IPS DF 6.9 (cell line): Measurements from ENCODE around the gene KCNQ4.

Experiments
- DNase-seq: peaks from one replicate; pipeline ENCODE4 v3.0.0-alpha.2; 2013; ENCODE audit warnings: low read depth, low spot score
- H3K27ac ChIP-seq: one replicate; pipeline ENCODE4 v1.5.1; 2013; ENCODE audit warnings: low read length, control low read depth
- H3K27me3 ChIP-seq: 2 replicates; pipeline ENCODE4 v1.6.1; 2013; ENCODE audit warnings: mild to moderate bottlenecking, low read length; ENCODE audit not compliant: control insufficient read depth, insufficient read depth
- H3K36me3 ChIP-seq: 2 replicates; pipeline ENCODE4 v1.6.1; 2013; ENCODE audit warnings: low read length; ENCODE audit not compliant: control insufficient read depth, insufficient read depth
- H3K4me1 ChIP-seq: 2 replicates; pipeline ENCODE4 v1.6.1; 2013; ENCODE audit warnings: low read length; ENCODE audit not compliant: control insufficient read depth, insufficient read depth
- H3K4me3 ChIP-seq: 2 replicates; pipeline ENCODE4 v1.5.1; 2013; ENCODE audit warnings: mild to moderate bottlenecking, low read length
- H3K9me3 ChIP-seq: 2 replicates; pipeline ENCODE4 v1.6.1; 2013; ENCODE audit warnings: low read length, inconsistent platforms; ENCODE audit not compliant: control insufficient read depth, insufficient read depth
- WGBS: extraction: QIAGEN DNeasy Blood & Tissue Kit; methylation state at CpG from one replicate; pipeline ENCODE4 v1.1.7; 2013; ENCODE audit warnings: mixed read lengths, missing lambda C conversion rate; ENCODE audit not compliant: insufficient read length, insufficient coverage; 5-methylcytosine and 5-hydroxymethylcytosine counted together

KCNQ4 gene

GRCh38 chr1:40822890-40823289, 39.3 kb downstream of the KCNQ4 start:
- peaks cover 6% of the 10 kb centered on the region; the same call in 1 of the 2 replicates for H3K4me1 ChIP-seq
- no peaks in the 10 kb centered on the region for H3K9me3 ChIP-seq
- no peaks in the 10 kb centered on the region for H3K27me3 ChIP-seq
- no CpG with 5 or more reads among the region's 12 CpGs for WGBS
- no peak for DNase-seq
- no peak overlapping the region for H3K4me3 ChIP-seq
- H3K36me3 ChIP-seq: no peaks in the 10 kb centered on the region
- H3K27ac ChIP-seq: no peak overlapping the region

DNA sequence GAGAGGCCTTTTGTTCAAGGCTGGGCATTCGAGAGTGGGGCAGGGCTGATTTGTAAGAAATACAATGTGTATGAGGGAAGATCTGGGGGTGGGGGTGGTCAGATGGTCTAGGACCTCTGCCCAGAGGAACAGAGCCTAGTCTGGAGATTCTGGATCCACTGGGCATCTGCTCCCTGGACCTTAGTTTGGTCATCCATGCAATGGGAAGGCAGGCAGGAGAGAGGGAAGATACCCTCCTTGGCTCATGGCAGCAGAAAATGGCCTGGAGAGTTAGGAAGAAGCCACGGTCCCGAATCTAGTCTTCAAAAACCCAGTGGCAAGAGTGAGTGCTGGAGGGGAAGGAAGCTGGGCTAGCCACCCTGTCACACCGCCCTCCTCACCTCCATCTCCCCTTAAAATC, 39.8 kb downstream of the KCNQ4 start:
- no peaks in the 10 kb centered on the region for H3K36me3 ChIP-seq
- H3K9me3 ChIP-seq: no peaks in the 10 kb centered on the region
- H3K27ac ChIP-seq: no peak overlapping the region
- DNase-seq: no peak
- no peaks in the 10 kb centered on the region for H3K27me3 ChIP-seq
- WGBS: no CpG with 5 or more reads among the region's 4 CpGs
- H3K4me3 ChIP-seq: no peak overlapping the region
- H3K4me1 ChIP-seq: peaks cover 5% of the 10 kb centered on the region; the same call in 1 of the 2 replicates

- H3K36me3 ChIP-seq: no peaks in the 10 kb centered on the region
- H3K27ac ChIP-seq: no peak overlapping the region
- no peak for DNase-seq
- H3K9me3 ChIP-seq: no peaks in the 10 kb centered on the region
- no peaks in the 10 kb centered on the region for H3K27me3 ChIP-seq
- no CpG with 5 or more reads among the region's 17 CpGs for WGBS
- H3K4me3 ChIP-seq: no peak overlapping the region
- H3K4me1 ChIP-seq: peaks cover 5% of the 10 kb centered on the region; the same call in 1 of the 2 replicates
These were observed 40.4 kb downstream of the KCNQ4 start for GRCh38 chr1:40823983-40824382.

- Histone ChIP-seq H3K36me3 (no peaks in the 10 kb centered on the region), H3K4me1 (peaks cover 5% of the 10 kb centered on the region; the same call in 1 of the 2 replicates), H3K27me3 (no peaks in the 10 kb centered on the region), H3K27ac (no peak overlapping the region), H3K9me3 (no peaks in the 10 kb centered on the region), H3K4me3 (no peak overlapping the region)
- no CpG with 5 or more reads among the region's 18 CpGs for WGBS
- no peak for DNase-seq
These were observed 41.2 kb downstream of the KCNQ4 start for GRCh38 chr1:40824591-40825434.

GRCh38 chr1:40825435-40825788, 41.8 kb downstream of the KCNQ4 start:
- no peak overlapping the region for H3K4me3 ChIP-seq
- WGBS: no CpG with 5 or more reads among the region's 3 CpGs

DNA sequence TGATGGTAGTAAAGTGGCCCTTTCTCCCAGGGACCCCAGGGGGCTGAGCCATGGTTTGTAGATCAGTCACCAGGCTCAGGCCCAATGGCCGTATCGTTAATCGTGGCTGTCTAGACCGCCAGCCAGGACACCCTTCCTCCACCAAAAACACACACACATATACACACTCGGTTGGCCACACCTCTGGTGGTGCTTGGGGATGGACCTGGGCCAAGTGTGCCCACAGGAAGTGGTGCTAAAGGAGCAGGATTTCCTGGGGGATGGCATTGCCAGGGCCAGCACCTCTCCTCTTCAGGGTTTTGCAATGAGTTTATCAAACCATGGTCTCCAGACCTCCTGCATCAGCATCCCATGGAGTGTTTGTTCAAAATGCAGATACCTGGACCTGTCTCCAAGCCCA, 42.4 kb downstream of the KCNQ4 start:
- H3K27me3 ChIP-seq: no peaks in the 10 kb centered on the region
- no peaks in the 10 kb centered on the region for H3K36me3 ChIP-seq
- DNase-seq: no peak
- H3K27ac ChIP-seq: no peak overlapping the region
- H3K9me3 ChIP-seq: no peaks in the 10 kb centered on the region
- H3K4me1 ChIP-seq: peaks cover 5% of the 10 kb centered on the region; the same call in 1 of the 2 replicates
- no CpG with 5 or more reads among the region's 5 CpGs for WGBS
- H3K4me3 ChIP-seq: no peak overlapping the region

More at GRCh38 chr1:40825435-40825788, 41.8 kb downstream of the KCNQ4 start:
- H3K27me3 ChIP-seq: no peaks in the 10 kb centered on the region
- DNase-seq: no peak
- peaks cover 5% of the 10 kb centered on the region; the same call in 1 of the 2 replicates for H3K4me1 ChIP-seq
- no peaks in the 10 kb centered on the region for H3K36me3 ChIP-seq
- no peak overlapping the region for H3K27ac ChIP-seq
- no peaks in the 10 kb centered on the region for H3K9me3 ChIP-seq

DNA sequence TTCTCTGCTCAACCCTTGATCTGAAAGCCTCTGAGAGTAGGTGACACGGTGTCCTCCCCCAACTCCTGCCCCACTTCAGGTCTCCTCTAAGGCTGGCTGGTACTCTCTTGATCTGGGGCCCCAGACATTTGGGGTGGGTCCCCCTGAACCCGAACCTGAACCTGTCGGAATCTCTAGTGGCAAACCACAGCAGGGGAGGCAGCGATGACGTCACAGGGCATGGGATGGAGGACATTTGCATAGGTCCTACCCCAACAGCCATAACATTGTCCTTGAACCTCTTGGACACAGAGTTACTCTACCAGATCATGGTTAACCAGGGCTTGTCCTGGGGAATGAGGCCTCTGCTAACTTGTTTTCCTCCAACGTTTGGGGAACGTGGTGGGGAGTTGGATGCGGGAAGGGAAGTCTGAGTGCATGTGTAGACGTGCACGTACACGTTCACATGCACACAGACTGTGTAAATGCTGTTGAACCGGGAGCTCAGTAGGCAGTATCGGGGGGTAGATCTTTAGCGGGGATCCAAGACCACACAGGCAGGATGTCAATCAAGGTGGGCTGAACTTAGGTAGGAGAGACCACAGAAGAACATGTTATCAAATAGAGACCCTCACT, 46.2 kb downstream of the KCNQ4 start:
- Histone ChIP-seq H3K36me3 (no peaks in the 10 kb centered on the region), H3K4me3 (no peak overlapping the region), H3K27me3 (no peaks in the 10 kb centered on the region), H3K27ac (no peak overlapping the region), H3K9me3 (no peaks in the 10 kb centered on the region), H3K4me1 (0 out of 2 replicates have a peak, but pooled peaks cover 5% of the 10 kb centered on the region)
- DNase-seq: no peak
- no CpG with 5 or more reads among the region's 14 CpGs for WGBS

DNA sequence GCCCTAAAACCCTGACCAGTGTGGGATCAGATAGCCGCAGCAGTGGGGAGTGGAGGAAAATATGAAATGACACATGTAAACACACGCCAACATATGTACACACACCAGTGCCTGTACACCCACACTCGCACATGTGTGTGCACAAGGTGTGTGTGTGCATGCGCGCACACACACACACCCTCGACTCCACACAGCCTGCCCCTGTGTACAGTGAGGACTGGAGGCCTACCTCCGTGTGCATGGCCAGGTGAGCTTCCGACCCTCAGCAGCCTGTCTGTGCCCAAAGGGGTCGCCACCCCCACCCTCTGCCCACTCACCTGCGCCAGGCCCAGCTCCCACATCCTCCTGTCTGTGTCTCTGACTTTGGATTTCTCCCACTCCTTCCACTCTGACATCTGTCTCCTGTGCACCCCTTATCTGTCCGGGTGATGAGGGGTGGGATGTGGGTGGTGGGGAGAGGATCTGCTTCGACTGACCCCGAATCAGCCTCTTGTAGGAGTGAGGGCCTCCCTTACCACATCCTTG, 46.9 kb downstream of the KCNQ4 start:
- H3K4me1 ChIP-seq: 0 out of 2 replicates have a peak, but pooled peaks cover 2% of the 10 kb centered on the region
- H3K27ac ChIP-seq: no peak overlapping the region
- no peak for DNase-seq
- H3K27me3 ChIP-seq: no peaks in the 10 kb centered on the region
- H3K9me3 ChIP-seq: no peaks in the 10 kb centered on the region
- no peaks in the 10 kb centered on the region for H3K36me3 ChIP-seq
- H3K4me3 ChIP-seq: no peak overlapping the region
- no CpG with 5 or more reads among the region's 13 CpGs for WGBS

GRCh38 chr1:40831001-40831732, 47.6 kb downstream of the KCNQ4 start:
- H3K27ac ChIP-seq: no peak overlapping the region
- H3K4me1 ChIP-seq: no peaks in the 10 kb centered on the region
- no peaks in the 10 kb centered on the region for H3K9me3 ChIP-seq
- H3K4me3 ChIP-seq: no peak overlapping the region
- no peaks in the 10 kb centered on the region for H3K27me3 ChIP-seq
- no CpG with 5 or more reads among the region's 22 CpGs for WGBS
- H3K36me3 ChIP-seq: no peaks in the 10 kb centered on the region
- DNase-seq: no peak

DNA sequence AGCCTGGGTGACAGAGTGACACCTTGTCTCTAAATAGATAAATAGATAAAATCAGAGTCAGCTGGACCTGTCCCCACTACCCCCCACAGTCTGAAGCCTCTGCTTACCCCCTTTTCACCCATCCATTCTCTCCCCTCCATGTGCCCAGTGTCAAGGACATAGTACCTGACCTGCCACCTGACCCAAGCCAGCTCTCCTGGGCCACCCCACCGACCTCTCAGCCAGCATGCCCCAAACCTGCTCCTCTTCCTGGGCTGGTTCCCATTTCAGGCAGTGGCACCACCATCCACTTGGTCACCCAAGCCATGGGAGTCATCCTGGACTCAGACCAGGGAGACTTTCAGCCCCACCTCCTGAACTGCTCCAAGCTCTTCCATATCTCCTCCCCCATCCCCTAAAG, 50.4 kb downstream of the KCNQ4 start:
- no peaks in the 10 kb centered on the region for H3K36me3 ChIP-seq
- DNase-seq: no peak
- H3K4me3 ChIP-seq: no peak overlapping the region
- H3K4me1 ChIP-seq: no peaks in the 10 kb centered on the region
- no peaks in the 10 kb centered on the region for H3K27me3 ChIP-seq
- WGBS: no CpG with 5 or more reads among the region's 1 CpG
- H3K27ac ChIP-seq: no peak overlapping the region
- H3K9me3 ChIP-seq: no peaks in the 10 kb centered on the region
